ENCODE measurements around the gene ELK1.

The ELK1 gene

DNA sequence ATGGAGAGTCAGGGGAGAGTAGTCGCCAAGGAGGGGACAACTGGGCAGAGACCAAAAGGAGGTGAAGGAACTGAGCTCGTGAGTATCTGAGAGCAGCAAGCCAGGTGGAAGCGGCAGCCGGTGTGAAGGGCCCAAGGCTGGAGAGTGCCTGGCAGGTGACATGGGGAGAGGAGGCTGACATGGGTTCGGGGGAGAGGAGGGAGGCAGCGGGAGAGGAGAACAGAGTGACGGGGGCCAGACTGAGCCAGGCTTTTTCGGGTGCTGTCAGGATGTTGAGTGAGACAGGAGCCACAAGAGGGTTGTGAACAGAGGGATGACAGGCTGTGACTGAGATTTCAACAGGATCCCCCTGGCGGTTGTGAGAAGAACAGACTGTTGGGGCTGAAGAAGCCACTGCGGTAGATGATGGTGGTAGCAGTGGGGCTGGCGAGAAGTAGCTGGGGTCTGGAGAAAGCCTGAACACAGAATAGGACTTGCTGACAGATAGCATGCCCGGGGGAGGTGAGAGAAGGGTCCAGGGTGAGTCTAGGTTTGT lies 5.7 kb downstream of the ELK1 start:
- TF ChIP-seq FOXP2 (optimal IDR thresholded peaks at IDR 0.05; ENCODE audit: borderline replicate concordance, extremely low read depth, extremely low read length, insufficient read depth) = no peak
- TF ChIP-seq TAF1 (IDR thresholded peaks at IDR 0.05; ENCODE audit: borderline replicate concordance, insufficient read depth, low read length) = no peak
- TF ChIP-seq POLR2AphosphoS5 (IDR thresholded peaks at IDR 0.05; ENCODE audit: low read depth, low read length) = no peak
- no peak for TF ChIP-seq SIN3A (IDR thresholded peaks at IDR 0.05; ENCODE audit: borderline replicate concordance, insufficient read depth, low read length)
- TF ChIP-seq REST (IDR thresholded peaks at IDR 0.05; ENCODE audit: insufficient read depth in 1 of 2, low read depth in 2 of 2, low read length in 2 of 2) = no peak

DNA sequence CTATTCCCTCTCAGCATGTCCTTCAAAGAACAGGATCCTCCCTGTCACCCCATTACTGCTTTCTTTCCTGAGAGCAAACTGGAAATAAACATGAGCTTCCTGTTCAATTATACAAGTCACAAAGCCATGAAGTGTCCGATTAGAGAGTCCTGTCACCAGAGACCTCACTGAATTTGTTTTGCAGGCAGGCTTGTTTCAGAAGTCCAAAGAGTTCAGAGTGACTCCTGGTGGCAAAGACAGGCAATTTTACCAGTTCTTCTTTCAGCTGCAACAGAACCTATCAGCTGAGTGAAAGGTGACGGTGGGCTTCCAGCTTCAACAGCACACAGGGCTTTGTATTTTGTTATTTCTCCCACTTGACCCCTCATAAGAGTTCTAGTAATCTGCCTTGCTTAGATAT lies 6.4 kb downstream of the ELK1 start:
- TF ChIP-seq REST (IDR thresholded peaks at IDR 0.05; ENCODE audit: insufficient read depth in 1 of 2, low read depth in 2 of 2, low read length in 2 of 2) (no peak), TAF1 (IDR thresholded peaks at IDR 0.05; ENCODE audit: borderline replicate concordance, insufficient read depth, low read length) (no peak), POLR2AphosphoS5 (IDR thresholded peaks at IDR 0.05; ENCODE audit: low read depth, low read length) (no peak), SIN3A (IDR thresholded peaks at IDR 0.05; ENCODE audit: borderline replicate concordance, insufficient read depth, low read length) (no peak), FOXP2 (optimal IDR thresholded peaks at IDR 0.05; ENCODE audit: borderline replicate concordance, extremely low read depth, extremely low read length, insufficient read depth) (no peak)

GRCh38 chrX:47638816-47639215 lies 11.5 kb downstream of the ELK1 start:
- TF ChIP-seq POLR2AphosphoS5 (IDR thresholded peaks at IDR 0.05; ENCODE audit: low read depth, low read length) = no peak
- TF ChIP-seq FOXP2 (optimal IDR thresholded peaks at IDR 0.05; ENCODE audit: borderline replicate concordance, extremely low read depth, extremely low read length, insufficient read depth) = no peak
- TF ChIP-seq TAF1 (IDR thresholded peaks at IDR 0.05; ENCODE audit: borderline replicate concordance, insufficient read depth, low read length) = no peak
- TF ChIP-seq REST (IDR thresholded peaks at IDR 0.05; ENCODE audit: insufficient read depth in 1 of 2, low read depth in 2 of 2, low read length in 2 of 2) = no peak
- no peak for TF ChIP-seq SIN3A (IDR thresholded peaks at IDR 0.05; ENCODE audit: borderline replicate concordance, insufficient read depth, low read length)

DNA sequence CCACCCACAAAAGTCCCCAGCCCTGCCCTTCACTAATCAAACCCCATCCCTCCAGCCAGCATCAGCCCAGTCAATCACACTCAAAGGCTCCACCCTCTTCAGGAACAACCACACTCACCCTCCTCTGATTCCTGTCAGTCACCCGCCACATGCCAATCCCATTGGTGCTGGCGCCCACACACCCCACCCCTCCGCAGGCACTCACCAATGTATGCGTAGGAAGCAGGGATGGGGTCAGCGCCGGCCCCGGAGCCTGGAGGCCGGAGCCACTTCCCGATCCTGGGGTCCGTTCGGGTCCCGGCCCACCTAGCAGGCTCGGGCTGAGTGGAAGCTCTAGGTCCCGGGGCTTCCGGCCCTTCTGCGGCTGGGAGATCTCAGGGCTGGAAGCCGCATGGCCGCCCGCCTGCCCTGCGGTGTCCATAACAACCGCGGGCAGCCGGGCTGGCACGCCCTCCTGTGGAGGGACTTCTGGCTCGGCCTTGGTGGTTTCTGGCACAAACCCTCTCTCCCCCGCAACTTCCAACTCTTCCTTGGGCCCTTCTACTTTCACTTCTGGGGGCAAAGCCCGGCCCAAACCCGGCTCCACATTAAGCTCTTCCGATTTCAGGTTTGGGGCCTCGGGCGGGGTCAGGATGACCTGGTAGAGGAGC lies 12.7 kb downstream of the ELK1 start:
- no peak for TF ChIP-seq FOXP2 (optimal IDR thresholded peaks at IDR 0.05; ENCODE audit: borderline replicate concordance, extremely low read depth, extremely low read length, insufficient read depth)
- TF ChIP-seq TAF1 (IDR thresholded peaks at IDR 0.05; ENCODE audit: borderline replicate concordance, insufficient read depth, low read length) = no peak
- TF ChIP-seq REST (IDR thresholded peaks at IDR 0.05; ENCODE audit: insufficient read depth in 1 of 2, low read depth in 2 of 2, low read length in 2 of 2) = no peak
- no peak for TF ChIP-seq SIN3A (IDR thresholded peaks at IDR 0.05; ENCODE audit: borderline replicate concordance, insufficient read depth, low read length)
- TF ChIP-seq POLR2AphosphoS5 (IDR thresholded peaks at IDR 0.05; ENCODE audit: low read depth, low read length) = no peak
